GF-D8 (cell line): Measurements from ENCODE around the gene IL1B.
"Not testable (repeated sequence)": the region's sequence is repeated elsewhere in the genome, so short reads cannot be mapped to it uniquely, and the experiment has no call there.

ENCODE experiments used
- DNase-seq: peaks from one replicate; lab custom pipeline; 2025; lab: John Stamatoyannopoulos, UW

The IL1B gene

DNA sequence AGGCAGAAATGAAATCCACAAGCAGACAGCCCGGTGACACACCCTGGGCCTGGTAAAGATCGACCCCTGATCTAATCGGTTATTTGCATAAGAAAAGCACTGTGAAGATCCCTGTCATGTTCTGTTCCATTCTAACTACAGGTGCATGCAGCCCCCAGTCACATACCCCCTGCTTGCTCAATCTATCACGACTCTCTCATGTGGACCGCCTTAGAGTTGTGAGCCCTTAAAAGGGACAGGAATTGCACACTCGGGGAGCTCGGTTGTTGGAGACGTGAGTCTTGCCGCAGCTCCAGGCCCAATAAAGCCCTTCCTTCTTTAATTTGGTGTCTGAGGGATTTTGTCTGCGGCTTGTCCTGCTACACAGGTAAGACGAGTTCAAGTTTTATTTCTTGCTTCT is 13.4 kb upstream of the IL1B start:
- DNase-seq = no peak

DNA sequence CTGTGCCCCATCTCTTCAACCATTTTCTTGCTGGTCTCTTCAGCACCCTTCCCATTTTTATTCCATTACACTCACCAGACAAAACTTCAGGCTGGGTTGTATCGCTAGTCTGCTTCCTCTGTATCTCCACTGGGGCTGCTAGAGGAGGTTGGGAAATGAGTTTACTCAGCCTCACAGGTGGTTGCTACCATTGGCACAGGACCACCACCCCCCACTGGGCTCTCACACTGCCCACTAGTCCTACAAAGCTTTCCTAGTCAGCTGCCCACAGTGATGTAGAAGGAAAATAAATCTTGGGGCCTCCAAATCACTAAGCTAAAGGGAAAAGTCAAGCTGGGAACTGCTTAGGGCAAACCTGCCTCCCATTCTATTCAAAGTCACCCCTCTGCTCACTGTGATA is 12.3 kb upstream of the IL1B start:
- DNase-seq = no peak

GRCh38 chr2:112846031-112846430 is 9.5 kb upstream of the IL1B start:
- no peak for DNase-seq

DNA sequence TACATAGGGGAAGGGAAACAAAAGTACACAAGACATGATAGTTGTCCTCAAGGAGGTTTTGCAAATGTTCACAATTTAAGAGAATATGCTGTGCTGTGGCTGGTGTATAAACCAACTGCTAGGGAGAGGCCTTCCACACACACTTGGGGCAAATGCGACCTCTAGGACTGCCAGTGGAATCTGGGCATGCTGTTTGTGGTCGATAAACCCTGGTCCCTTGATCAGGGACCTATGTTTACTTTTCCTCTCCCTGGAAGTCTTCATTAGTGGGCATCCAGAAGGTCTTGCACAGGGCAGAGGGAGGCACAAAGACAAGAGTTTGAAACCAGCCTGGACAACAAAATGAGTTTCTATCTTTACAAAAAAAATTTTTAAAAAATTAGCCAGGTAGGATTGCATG is 7.3 kb upstream of the IL1B start:
- no peak for DNase-seq

- no peak for DNase-seq
Measured at GRCh38 chr2:112843288-112843687, 6.7 kb upstream of the IL1B start.

DNA sequence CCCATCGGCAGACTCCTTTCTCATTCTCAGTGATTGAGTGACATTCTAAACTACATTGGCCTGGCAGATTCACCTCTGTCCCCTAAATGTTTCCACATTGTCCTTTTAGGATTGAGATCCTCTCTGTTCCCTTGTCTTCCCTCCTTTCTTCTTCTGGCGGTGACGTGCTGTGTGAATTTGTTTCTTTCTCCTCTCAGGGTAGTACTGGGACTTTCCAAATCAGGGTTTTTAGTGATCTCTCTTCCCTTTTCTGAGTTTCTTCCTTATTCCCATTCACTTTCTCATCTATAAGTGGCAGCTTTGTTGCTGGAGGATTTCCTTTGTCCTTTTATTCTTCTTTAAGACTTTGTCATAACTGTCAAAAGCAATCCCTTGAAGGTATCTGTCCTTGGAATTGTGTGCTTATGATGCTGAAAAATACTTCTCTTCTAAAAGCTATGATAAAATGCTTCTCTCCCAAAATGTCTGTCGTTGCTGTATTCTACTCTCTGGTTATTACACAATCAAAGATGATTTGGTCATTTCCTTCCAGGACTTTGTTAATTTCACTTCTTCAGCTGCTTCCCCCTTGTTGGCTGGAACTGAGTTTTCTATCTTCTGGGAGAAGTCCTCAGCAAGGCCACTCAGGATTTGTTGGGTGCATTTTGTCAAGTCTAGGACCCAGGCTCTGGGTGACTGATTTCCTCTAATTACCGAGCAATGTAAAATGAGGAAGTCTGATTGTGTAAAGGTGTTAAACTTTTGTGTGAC is 4.9 kb upstream of the IL1B start:
- peak; percentile 61 for DNase-seq

GRCh38 chr2:112840068-112840445 is 3.5 kb upstream of the IL1B start:
- DNase-seq = no peak

- peak; percentile 62 for DNase-seq
Measured at GRCh38 chr2:112839407-112840067, 3.0 kb upstream of the IL1B start.

- DNase-seq = no peak
Measured at GRCh38 chr2:112836163-112836560, 417 bp downstream of the IL1B start.

DNA sequence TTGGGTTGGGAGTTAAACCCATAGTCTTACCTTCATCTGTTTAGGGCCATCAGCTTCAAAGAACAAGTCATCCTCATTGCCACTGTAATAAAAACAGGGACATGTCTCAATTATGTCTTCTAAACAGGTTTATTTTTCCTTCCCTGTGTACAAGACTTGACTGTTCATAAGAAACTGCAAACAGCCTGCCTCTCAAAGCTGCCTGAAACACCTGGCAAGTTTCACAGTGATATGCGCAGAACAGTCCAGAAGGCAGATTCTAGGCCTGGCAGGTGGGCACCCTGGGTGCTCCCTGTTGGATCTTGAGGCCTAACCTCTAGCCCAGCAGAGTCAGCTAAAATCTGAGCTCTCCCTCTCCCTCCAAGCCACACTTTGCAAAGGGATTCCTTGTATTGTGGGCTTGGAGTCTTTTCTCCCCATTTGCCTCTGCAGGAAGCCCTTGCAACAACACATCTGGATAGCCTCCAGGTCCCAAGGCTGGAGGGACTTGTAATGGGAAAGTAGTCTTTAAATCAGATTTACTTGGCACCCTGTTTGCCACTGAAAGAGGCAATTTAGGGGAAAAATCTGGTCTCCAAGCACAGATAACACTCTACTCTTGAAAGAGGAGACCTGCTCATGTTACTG is 930 bp downstream of the IL1B start:
- no peak for DNase-seq

- no peak for DNase-seq
Measured at GRCh38 chr2:112835061-112835501, 1.5 kb downstream of the IL1B start.

- DNase-seq = no peak
Measured at GRCh38 chr2:112834396-112835037, 2.1 kb downstream of the IL1B start.

- DNase-seq = no peak
Measured at GRCh38 chr2:112833976-112834375, 2.6 kb downstream of the IL1B start.

GRCh38 chr2:112833639-112833931 is 3.0 kb downstream of the IL1B start:
- not testable (repeated sequence) for DNase-seq

DNA sequence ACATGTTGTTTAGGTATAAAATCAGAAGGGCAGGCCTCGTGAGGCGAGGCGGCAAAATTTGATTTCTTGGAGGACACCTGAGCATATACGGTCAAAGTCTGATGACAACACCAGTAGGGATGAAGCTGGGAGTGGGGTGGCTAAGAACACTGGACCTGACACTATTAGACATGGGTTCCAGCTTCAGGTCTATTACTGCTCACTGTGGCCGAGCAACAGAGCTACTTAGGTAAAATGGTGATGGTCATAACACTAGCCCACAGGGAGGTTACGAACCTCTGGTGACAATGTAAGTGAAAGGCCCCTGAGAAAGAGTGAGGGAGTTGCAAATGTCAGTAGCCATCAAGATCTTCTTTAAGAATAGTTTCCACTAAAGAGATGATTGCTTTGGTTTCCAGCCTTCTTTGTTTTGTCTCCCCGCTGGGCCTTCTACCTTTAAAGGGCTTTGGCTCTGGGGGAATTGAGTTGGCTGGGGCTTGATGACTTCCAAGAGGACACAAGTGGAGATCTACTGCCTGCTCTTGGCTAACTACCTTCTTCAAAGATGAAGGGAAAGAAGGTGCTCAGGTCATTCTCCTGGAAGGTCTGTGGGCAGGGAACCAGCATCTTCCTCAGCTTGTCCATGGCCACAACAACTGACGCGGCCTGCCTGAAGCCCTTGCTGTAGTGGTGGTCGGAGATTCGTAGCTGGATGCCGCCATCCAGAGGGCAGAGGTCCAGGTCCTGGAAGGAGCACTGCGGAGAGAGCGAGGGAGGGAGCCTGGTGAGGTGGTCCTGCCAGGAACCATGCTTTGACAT is 3.5 kb downstream of the IL1B start:
- DNase-seq = no peak

DNA sequence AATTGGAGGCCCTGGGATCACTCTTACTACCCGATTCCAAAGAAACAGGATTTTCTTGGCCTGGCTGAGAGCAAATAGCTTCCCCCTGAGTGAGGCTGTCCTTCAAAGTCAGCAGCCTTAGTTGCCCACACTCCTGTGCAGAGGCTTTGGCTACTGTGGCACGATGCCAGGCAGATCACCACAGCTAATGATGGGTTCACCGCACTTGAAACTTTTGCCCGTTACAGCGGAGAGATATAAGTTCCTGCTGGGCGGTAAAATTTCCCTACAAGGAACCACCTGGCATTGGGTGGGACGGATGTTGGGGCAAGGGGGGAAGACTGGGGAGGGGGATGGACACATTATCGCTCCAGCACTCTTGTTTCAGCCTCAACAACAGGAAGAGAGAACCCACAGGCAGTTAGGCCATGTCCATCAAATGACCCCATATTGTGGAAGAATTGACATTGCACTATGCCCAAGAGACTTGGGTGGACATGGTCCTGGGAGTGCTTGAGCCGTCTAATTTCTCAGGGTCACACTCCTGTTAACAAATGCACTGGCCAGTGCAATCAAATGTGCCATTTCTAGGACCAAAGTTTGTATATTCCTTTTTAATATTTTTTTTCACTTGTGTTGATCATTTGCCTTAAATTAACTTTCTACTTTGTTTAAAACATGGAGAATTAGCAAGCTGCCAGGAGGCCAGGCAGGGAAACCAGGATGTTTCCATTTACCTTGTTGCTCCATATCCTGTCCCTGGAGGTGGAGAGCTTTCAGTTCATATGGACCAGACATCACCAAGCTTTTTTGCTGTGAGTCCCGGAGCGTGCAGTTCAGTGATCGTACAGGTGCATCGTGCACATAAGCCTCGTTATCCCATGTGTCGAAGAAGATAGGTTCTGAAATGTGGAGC is 4.4 kb downstream of the IL1B start:
- DNase-seq = peak; percentile 96

DNA sequence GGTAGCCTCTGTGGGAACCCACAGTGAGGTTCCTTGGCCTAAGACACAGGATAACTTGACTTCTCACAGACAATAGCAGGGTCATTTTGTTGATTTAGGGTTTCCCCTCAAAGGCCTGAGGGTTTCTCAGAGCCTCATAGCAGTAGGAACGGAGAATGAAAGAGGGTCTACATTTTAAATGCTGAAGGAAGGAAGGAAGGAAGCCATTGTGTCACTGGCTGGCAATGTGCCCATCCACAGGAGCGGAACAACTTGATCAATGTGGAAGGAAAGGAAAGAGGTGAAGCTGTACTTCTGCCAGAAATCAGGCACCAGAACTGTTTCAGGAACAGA is 5.1 kb downstream of the IL1B start:
- DNase-seq = peak; percentile 57

DNA sequence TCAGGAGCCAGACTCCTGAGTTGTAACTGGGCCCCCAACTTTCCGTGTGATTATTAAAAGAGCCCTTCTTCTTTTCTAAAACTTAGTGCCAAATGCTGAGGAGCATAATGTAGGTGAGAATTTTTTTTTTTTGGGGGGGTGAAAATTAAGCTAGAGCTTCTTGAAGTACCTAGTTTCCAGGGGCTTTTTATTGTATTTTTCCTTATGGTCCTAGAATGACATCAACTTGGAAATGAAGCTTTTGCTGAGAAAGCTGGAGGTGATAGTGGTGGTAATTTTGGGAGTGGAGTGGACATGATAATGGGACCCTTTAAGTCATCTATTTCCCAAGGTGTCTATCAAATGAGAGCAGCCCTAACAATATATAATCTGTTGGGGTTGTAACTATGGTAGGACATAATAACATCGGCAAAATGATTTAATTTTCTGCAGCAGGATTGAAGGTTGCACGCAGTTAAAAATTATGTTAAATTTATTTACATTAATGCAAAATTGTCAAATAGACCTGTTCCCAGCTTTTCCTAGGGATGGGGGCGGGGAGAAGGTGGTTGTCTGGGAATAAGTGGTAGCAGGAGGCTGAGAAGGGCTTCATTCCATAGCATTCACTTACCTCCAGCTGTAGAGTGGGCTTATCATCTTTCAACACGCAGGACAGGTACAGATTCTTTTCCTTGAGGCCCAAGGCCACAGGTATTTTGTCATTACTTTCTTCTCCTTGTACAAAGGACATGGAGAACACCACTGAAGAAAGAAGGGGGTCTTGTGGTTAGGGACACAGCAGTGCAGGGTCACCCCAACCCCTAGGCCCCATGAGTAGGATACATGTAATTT is 5.7 kb downstream of the IL1B start:
- DNase-seq = no peak

DNA sequence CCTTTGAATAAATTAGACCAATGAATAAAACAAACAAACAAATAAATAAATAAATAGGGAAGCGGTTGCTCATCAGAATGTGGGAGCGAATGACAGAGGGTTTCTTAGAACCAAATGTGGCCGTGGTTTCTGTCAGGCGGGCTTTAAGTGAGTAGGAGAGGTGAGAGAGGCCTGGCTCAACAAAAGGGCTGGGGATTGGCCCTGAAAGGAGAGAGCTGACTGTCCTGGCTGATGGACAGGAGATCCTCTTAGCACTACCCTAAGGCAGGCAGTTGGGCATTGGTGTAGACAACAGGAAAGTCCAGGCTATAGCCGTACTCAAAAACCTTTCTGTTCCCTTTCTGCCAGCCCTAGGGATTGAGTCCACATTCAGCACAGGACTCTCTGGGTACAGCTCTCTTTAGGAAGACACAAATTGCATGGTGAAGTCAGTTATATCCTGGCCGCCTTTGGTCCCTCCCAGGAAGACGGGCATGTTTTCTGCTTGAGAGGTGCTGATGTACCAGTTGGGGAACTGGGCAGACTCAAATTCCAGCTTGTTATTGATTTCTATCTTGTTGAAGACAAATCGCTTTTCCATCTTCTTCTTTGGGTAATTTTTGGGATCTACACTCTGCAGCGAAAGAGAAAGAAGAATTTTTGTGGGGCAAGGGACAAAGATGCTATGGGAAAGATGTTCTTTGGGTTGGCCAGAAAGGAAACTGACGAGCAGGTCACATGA is 6.5 kb downstream of the IL1B start:
- no peak for DNase-seq
